Caco-2 (cell line): ENCODE results near the gene PDIA5. TPM values are rescaled to one million over a fixed set of nuclear protein-coding genes. Genes with fewer than 3 reads are reported as not detected.

Source experiments
- Bru-seq: library from RNA; stranded (reverse); fragments of 400-500 nt; gene quantifications from one replicate; lab custom pipeline; 2021; lab: Mats Ljungman, UMichigan
- BruChase-seq, 2 experiments: library from RNA; stranded (reverse); fragments of 400-500 nt; gene quantifications; one replicate each; lab custom pipeline; 2021; lab: Mats Ljungman, UMichigan
- BruUV-seq: library from RNA; stranded (reverse); fragments of 400-500 nt; replicated peaks from 2 replicates; lab custom pipeline; 2021; lab: Mats Ljungman, UMichigan
- CTCF ChIA-PET: fragments of 300-600 bp; sonication (Branson Sonifier 250); formaldehyde crosslinking; loops from one replicate; lab custom pipeline; 2022; ENCODE audit warnings: antibody characterized with exemption; lab: Charles Lee
- POLR2A ChIA-PET: fragments of 300-600 bp; sonication (Branson Sonifier 250); formaldehyde crosslinking; loops from one replicate; lab custom pipeline; 2022; ENCODE audit warnings: antibody characterized with exemption; lab: Charles Lee
- DNase-seq, 2 experiments: peaks; one replicate each; pipeline versions ENCODE4 v3.0.0 to v3.0.0-alpha.2; 2020 to 2022
- H3K27me3 ChIP-seq: replicated peaks from 2 replicates; pipeline ENCODE4 v1.6.0; 2011; ENCODE audit warnings: low read length; ENCODE audit not compliant: control insufficient read depth, insufficient read depth
- H3K36me3 ChIP-seq: 2 replicates; pipeline ENCODE4 v1.5.1; 2011; ENCODE audit warnings: low read length; ENCODE audit not compliant: control insufficient read depth, insufficient read depth
- H3K4me1 ChIP-seq: fragments of 250-450 bp; sonication (Bioruptor Pico); 2 replicates; pipeline ENCODE4 v1.5.1; 2020; ENCODE audit warnings: mild to moderate bottlenecking
- H3K4me3 ChIP-seq: 2 replicates; pipeline ENCODE4 v1.5.1; 2011; ENCODE audit warnings: low read depth, mild to moderate bottlenecking, control low read depth, low read length
- H3K9me3 ChIP-seq: fragments of 250-450 bp; sonication (Bioruptor Pico); 2 replicates; pipeline ENCODE4 v1.5.1; 2020; ENCODE audit warnings: mild to moderate bottlenecking, moderate library complexity
- H3K27ac Mint-ChIP-seq: one replicate; pipeline ENCODE4 v1.8.0; 2022; ENCODE audit warnings: mixed read lengths; ENCODE audit not compliant: unreplicated experiment
- H3K27me3 Mint-ChIP-seq: one replicate; pipeline ENCODE4 v1.8.0; 2022; ENCODE audit warnings: mixed read lengths; ENCODE audit not compliant: insufficient read depth, unreplicated experiment
- H3K36me3 Mint-ChIP-seq: one replicate; pipeline ENCODE4 v1.8.0; 2022; ENCODE audit warnings: mild to moderate bottlenecking, mixed read lengths; ENCODE audit not compliant: insufficient read depth, unreplicated experiment
- H3K4me1 Mint-ChIP-seq: one replicate; pipeline ENCODE4 v1.8.0; 2022; ENCODE audit warnings: low read depth, mixed read lengths; ENCODE audit not compliant: unreplicated experiment
- H3K4me3 Mint-ChIP-seq: one replicate; pipeline ENCODE4 v1.8.0; 2022; ENCODE audit warnings: mild to moderate bottlenecking, moderate library complexity, mixed read lengths; ENCODE audit not compliant: unreplicated experiment
- H3K9me3 Mint-ChIP-seq: one replicate; pipeline ENCODE4 v1.8.0; 2022; ENCODE audit warnings: mixed read lengths; ENCODE audit not compliant: unreplicated experiment
- CTCF ChIP-seq, 2 experiments: fragments of 200-600 bp in 1 of 2; IDR thresholded peaks; 1 replicate in 1 of 2; 2 replicates in 1 of 2; pipeline versions ENCODE4 v1.5.1 to v1.8.0; 2011 to 2022; ENCODE audit warnings: antibody characterized with exemption in 1 of 2, control low read depth in 1 of 2, inconsistent platforms in 1 of 2, low read depth in 1 of 2, low read length in 1 of 2, mild to moderate bottlenecking in 1 of 2, moderate library complexity in 1 of 2; ENCODE audit not compliant: insufficient read depth in 1 of 2, severe bottlenecking in 1 of 2, unreplicated experiment in 1 of 2
- intact Hi-C: fragments of 100-400 bp; cut with micrococcal nuclease; formaldehyde crosslinking; loops from one replicate; pipeline ENCODE4 v1.10.0; 2022; ENCODE audit not compliant: unreplicated experiment
- long read RNA-seq: library from polyadenylated mRNA; stranded (forward); transcript quantifications from one replicate; pipeline ENCODE4 v2.0.0, GENCODE V29; 2022
- total RNA-seq: library from RNA; stranded (reverse); gene quantifications from 2 replicates; pipeline ENCODE4 v1.2.3, GENCODE V29; 2022

Gene PDIA5
- total RNA-seq (48.2 and 55.5 TPM in 2 replicates), Bru-seq, nascent RNA (percentile 77 among the genes with signal in this experiment), BruChase-seq, experiment 1, labeled RNA remaining after a 2-hour chase (percentile 74 among the genes with signal in this experiment), BruChase-seq, experiment 2, labeled RNA remaining after a 6-hour chase (percentile 72 among the genes with signal in this experiment)
- long read RNA-seq, transcript PDIA5-201 (17 exons, 1,799 nt): major isoform, 47 of 58 reads
- long read RNA-seq, partial matches to known transcripts: 5 of 58 reads
- long read RNA-seq, other reads (novel, unspliced or antisense): 6 of 58 reads

DNA sequence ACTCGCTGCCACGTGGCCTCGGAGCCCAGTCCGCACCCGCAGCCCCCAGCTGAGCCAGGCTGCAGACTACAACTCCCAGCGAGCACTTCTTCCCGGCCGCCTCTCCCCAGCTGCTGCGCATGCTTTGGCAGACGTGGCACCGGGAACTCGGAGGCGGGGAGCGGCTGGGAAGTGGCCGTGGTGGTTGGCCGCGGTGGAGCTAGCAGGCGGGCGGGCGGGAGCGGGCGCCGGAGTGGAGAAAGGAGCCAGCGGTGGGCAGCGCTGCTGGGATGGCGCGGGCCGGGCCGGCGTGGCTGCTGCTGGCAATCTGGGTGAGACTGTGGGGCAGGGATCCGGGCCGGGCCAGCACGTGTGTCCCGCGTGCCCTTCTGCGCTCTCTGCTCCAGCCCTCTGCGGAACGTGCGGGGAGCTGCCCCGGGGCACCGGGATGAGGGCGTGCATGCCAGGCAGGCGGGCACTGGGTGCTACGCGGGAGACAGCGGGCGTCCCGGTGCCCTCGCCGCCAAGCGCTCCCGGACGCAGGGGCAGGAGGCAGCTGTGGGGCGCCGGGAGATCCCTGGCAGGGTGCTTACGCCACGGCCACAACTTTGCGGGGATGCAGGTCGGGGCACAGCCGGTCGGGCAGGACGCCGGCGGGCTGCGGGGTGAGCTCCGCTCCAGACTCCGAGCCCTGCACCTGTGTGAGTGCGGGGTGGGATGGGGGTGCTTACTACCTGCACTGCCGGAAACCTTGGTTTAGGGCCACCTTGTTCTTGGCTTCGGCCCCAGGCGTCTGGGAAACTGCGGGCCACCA is at the start of gene PDIA5:
TSS of gene PDIA5 (plus strand) at position 130 of the 793 bp plus-strand sequence. CDS start at position 270, 140 bp downstream.
- H3K4me1 ChIP-seq: peaks cover 12% of the 10 kb centered on the region
- H3K4me1 Mint-ChIP-seq: peaks cover 9% of the 10 kb centered on the region
- H3K36me3 ChIP-seq: no peaks in the 10 kb centered on the region
- H3K4me3 Mint-ChIP-seq: peak within 1 kb of the TSS; percentile 72
- H3K27me3 Mint-ChIP-seq: peaks cover 4% of the 10 kb centered on the region
- CTCF ChIA-PET: interaction anchor here (0.5 to 1.4 kb wide), 5 partner anchors 39 to 209 kb away, joined by 3 to 10 read pairs (median 3); partner anchors contain the start of gene SEMA5B
- peak within 1 kb of the TSS; percentile 100 for H3K4me3 ChIP-seq
- no peaks in the 10 kb centered on the region for H3K9me3 Mint-ChIP-seq
- no peak for TF ChIP-seq CTCF (IDR thresholded peaks at IDR 0.05; ENCODE audit: insufficient read depth in 1 of 2, low read depth in 1 of 2, low read length in 1 of 2, severe bottlenecking in 1 of 2, unreplicated experiment in 1 of 2)
- BruUV-seq: no TSS peak
- no peaks in the 10 kb centered on the region for H3K27me3 ChIP-seq
- intact Hi-C loops: no loop called here
- H3K9me3 ChIP-seq: no peaks in the 10 kb centered on the region
- peak; percentile 91 to 93 for DNase-seq
- peak within 1 kb of the TSS; percentile 81 for H3K27ac Mint-ChIP-seq
- H3K36me3 Mint-ChIP-seq: peaks cover 25% of the 10 kb centered on the region
- POLR2A ChIA-PET: interaction anchor here (0.5 to 1.7 kb wide), 17 partner anchors 9 to 1604 kb away, joined by 3 to 8 read pairs (median 4); partner anchors contain the start of genes FAM162A, SEC22A and SEMA5B

DNA sequence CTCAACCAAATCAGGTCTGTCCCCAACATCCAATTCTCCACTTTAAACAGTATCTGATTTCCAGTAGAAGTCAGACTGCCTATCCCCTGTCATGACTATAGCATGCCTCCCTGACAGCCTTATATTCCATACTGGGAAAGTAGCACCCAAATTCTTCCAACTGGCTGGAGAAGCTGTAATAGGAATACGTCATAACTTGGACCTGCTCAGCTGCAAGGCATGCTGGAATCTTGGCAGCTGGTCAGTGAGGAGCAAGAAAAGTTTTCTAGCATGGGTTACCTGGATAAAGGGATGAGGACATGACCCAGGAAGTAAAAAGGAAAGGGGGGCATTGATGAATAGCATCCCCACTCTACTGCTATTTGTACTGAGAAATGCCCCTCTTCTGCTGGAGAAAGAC is 48.1 kb upstream of the PDIA5 start:
- Mint-ChIP-seq H3K27me3 (peaks cover 6% of the 10 kb centered on the region), H3K4me1 (no peaks in the 10 kb centered on the region), H3K4me3 (no peak overlapping the region), H3K9me3 (no peaks in the 10 kb centered on the region), H3K27ac (no peak overlapping the region), H3K36me3 (no peaks in the 10 kb centered on the region)
- intact Hi-C loops: no loop called here
- no peaks in the 10 kb centered on the region for H3K4me1 ChIP-seq
- no TSS peak for BruUV-seq
- no peak overlapping the region for H3K4me3 ChIP-seq
- no peak for TF ChIP-seq CTCF (IDR thresholded peaks at IDR 0.05; ENCODE audit: insufficient read depth in 1 of 2, low read depth in 1 of 2, low read length in 1 of 2, severe bottlenecking in 1 of 2, unreplicated experiment in 1 of 2)
- no peak for DNase-seq
- no peaks in the 10 kb centered on the region; the same call in 1 of the 2 replicates for H3K27me3 ChIP-seq
- no peaks in the 10 kb centered on the region for H3K36me3 ChIP-seq
- ChIA-PET POLR2A (no interaction called here), CTCF (no interaction called here)
- H3K9me3 ChIP-seq: no peaks in the 10 kb centered on the region

- Mint-ChIP-seq H3K27ac (no peak overlapping the region), H3K4me3 (no peak overlapping the region), H3K4me1 (no peaks in the 10 kb centered on the region), H3K27me3 (peaks cover 6% of the 10 kb centered on the region), H3K36me3 (no peaks in the 10 kb centered on the region), H3K9me3 (no peaks in the 10 kb centered on the region)
- POLR2A ChIA-PET: no interaction called here
- no peak for TF ChIP-seq CTCF (IDR thresholded peaks at IDR 0.05; ENCODE audit: insufficient read depth in 1 of 2, low read depth in 1 of 2, low read length in 1 of 2, severe bottlenecking in 1 of 2, unreplicated experiment in 1 of 2)
- no peaks in the 10 kb centered on the region for H3K36me3 ChIP-seq
- H3K9me3 ChIP-seq: no peaks in the 10 kb centered on the region
- no TSS peak for BruUV-seq
- no peaks in the 10 kb centered on the region; the same call in 1 of the 2 replicates for H3K27me3 ChIP-seq
- no peak for DNase-seq
- intact Hi-C loops: no loop called here
- H3K4me3 ChIP-seq: no peak overlapping the region
- no peaks in the 10 kb centered on the region for H3K4me1 ChIP-seq
- CTCF ChIA-PET: no interaction called here
Measured at GRCh38 chr3:123019161-123019560, 47.7 kb upstream of the PDIA5 start.
